Thymus (tissue), 11 donors: ENCODE data around the gene SERF2. TPM values are rescaled to one million over a fixed set of nuclear protein-coding genes. Genes with fewer than 3 reads are reported as not detected.
"Not testable (repeated sequence)": the region's sequence is repeated elsewhere in the genome, so short reads cannot be mapped to it uniquely, and the experiment has no call there.

Experiments
- DNase-seq, 9 donors: peaks; one replicate each; pipeline ENCODE4 v3.0.0-alpha.2; 2013; ENCODE audit warnings: low spot score in 9 of 9, low read depth in 6 of 9, missing footprints in 1 of 9
- H3K27ac ChIP-seq, 2 donors: one replicate each; pipeline ENCODE4 v1.5.1; 2013; ENCODE audit warnings: control low read depth in 1 of 2, low read depth in 1 of 2, low read length in 1 of 2, mild to moderate bottlenecking in 1 of 2, moderate library complexity in 1 of 2
- H3K27me3 ChIP-seq, 2 donors: one replicate each; pipeline ENCODE4 v1.5.1; 2013; ENCODE audit warnings: low read length in 1 of 2; ENCODE audit not compliant: control insufficient read depth in 2 of 2, insufficient read depth in 1 of 2
- H3K36me3 ChIP-seq, 2 donors: one replicate each; pipeline ENCODE4 v1.5.1; 2013; ENCODE audit warnings: low read length in 1 of 2, mild to moderate bottlenecking in 1 of 2, moderate library complexity in 1 of 2; ENCODE audit not compliant: control insufficient read depth in 2 of 2, insufficient read depth in 2 of 2
- H3K4me1 ChIP-seq, 2 donors: one replicate each; pipeline ENCODE4 v1.5.1; 2013; ENCODE audit warnings: low read length in 2 of 2; ENCODE audit not compliant: control insufficient read depth in 2 of 2, insufficient read depth in 2 of 2
- H3K4me3 ChIP-seq, 2 donors: one replicate each; pipeline ENCODE4 v1.5.1; 2013; ENCODE audit warnings: low read length in 2 of 2, control low read depth in 1 of 2, mild to moderate bottlenecking in 1 of 2
- H3K9me3 ChIP-seq, 2 donors: one replicate each; pipeline ENCODE4 v1.5.1; 2013; ENCODE audit warnings: low read length in 1 of 2, mild to moderate bottlenecking in 1 of 2; ENCODE audit not compliant: control insufficient read depth in 2 of 2, insufficient read depth in 1 of 2
- WGBS: extraction: QIAGEN DNeasy Blood & Tissue Kit; methylation state at CpG from one replicate; pipeline ENCODE4 v1.1.7; 2013; 5-methylcytosine and 5-hydroxymethylcytosine counted together
- polyA plus RNA-seq: library from polyadenylated mRNA; stranded (reverse); fragments of 200-250 nt; gene quantifications from one replicate; pipeline ENCODE4 v1.2.3, GENCODE V29; 2013
- total RNA-seq: library from RNA; stranded (reverse); fragments of 120-200 nt; gene quantifications from one replicate; pipeline ENCODE4 v1.2.4, GENCODE V29; 2013
- donor health status: healthy.

SERF2 gene
- total and polyA plus RNA-seq, 2 donors = 862 to 1,456 TPM

DNA sequence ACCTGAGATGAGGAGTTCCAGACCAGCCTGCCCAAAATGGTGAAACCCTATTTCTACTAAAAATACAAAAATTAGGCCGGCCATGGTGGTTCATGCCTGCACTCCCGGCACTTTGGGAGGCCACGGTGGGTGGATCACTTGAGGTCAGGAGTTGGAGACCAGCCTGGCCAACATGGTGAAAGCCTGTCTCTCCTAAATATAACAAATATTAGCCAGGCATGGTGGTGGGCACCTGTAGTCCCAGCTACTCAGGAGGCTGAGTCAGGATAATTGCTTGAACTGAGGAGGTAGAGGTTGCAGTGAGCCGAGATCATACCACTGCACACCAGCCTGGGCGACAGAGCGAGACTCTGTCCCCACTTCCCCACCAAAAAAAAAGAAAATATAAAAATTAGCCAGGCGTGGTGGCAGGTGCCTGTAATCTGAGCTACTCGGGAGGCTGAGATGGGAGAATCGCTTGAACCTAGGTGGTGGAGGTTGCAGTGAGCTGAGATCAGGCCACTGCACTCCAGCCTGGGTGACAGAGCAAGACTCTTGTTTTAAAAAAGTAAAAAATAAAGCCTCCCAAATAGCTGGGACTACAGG lies 38.7 kb downstream of the SERF2 start:
- not testable (repeated sequence) for H3K4me3 ChIP-seq, H3K27ac ChIP-seq, DNase-seq, H3K27me3 ChIP-seq, H3K9me3 ChIP-seq
- Histone ChIP-seq H3K4me1 (peaks cover 11 to 17% of the 10 kb centered on the region in 2 donors), H3K36me3 (peaks cover 7 to 21% of the 10 kb centered on the region in 2 donors)
- 96% methylated on average over 9 of the region's 9 CpGs for WGBS

- peaks cover 7 to 28% of the 10 kb centered on the region in 2 donors for H3K36me3 ChIP-seq
- not testable (repeated sequence) for H3K27me3 ChIP-seq, H3K27ac ChIP-seq, H3K9me3 ChIP-seq, H3K4me1 ChIP-seq, H3K4me3 ChIP-seq, DNase-seq
- 97% methylated on average over 14 of the region's 14 CpGs for WGBS
Observed at GRCh38 chr15:43831519-43832052, 39.5 kb downstream of the SERF2 start.

DNA sequence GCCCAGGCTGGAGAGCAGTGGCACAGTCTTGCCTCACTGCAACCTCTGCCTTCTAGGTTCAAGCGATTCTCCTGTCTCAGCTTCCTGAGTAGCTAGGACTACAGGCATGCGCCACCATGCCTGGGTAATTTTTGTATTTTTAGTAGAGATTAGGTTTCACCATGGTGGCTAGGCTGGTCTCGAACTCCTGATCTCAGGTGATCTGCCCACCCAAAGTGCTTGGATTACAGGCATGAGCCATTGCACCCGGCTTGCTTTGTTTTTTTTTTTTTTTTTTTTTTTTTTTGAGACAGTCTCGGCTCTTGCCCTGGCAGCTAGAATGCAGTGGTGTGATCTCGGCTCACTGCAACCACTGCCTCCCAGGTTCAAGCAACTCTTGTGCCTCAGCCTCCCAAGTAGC lies 40.4 kb downstream of the SERF2 start:
- H3K9me3 ChIP-seq, H3K27ac ChIP-seq, H3K4me1 ChIP-seq, H3K4me3 ChIP-seq, H3K27me3 ChIP-seq, DNase-seq: not testable (repeated sequence)
- 96% methylated on average over 6 of the region's 6 CpGs for WGBS
- peaks cover 7 to 35% of the 10 kb centered on the region in 2 donors for H3K36me3 ChIP-seq

DNA sequence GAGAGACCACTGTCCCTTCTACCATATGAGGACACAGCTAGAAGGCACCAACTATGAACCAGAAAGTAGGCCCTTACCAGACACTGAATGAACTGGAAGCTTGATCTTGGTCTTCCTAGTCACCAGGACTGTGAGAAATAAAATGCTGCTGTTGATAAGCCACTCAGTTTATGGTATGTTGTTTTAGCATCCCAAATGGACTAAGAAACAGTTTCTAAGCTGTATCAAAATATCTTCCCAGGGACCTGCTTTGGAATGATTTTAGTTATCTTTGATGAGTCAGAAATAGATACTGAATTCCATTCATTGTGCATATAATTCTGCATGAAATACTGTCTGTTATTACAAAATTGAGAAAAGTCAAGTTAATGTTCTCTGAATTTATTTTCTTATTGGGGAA lies 53.3 kb downstream of the SERF2 start:
- no peaks in the 10 kb centered on the region for H3K27me3 ChIP-seq
- no peak for DNase-seq
- H3K4me3 ChIP-seq = no peak overlapping the region
- peaks cover 12 to 33% of the 10 kb centered on the region in 2 donors for H3K36me3 ChIP-seq
- H3K4me1 ChIP-seq = no peaks in the 10 kb centered on the region
- no peak overlapping the region for H3K27ac ChIP-seq
- no peaks in the 10 kb centered on the region for H3K9me3 ChIP-seq

Other genes with a start within 250 kb of the SERF2 start
- 4.6 TPM for gene PPIP5K1, start 202.1 kb upstream of the SERF2 start, total RNA-seq
- 5.7 TPM for gene PPIP5K1, start 202.1 kb upstream of the SERF2 start, polyA plus RNA-seq
- 0.09 TPM for gene CKMT1B, start 198.3 kb upstream of the SERF2 start, total RNA-seq
- gene CKMT1B, start 198.3 kb upstream of the SERF2 start, polyA plus RNA-seq = 0.94 TPM
- 0.05 TPM for gene STRC, start 173.5 kb upstream of the SERF2 start, total RNA-seq
- gene STRC, start 173.5 kb upstream of the SERF2 start, polyA plus RNA-seq = 1.8 TPM
- gene CATSPER2, start 143.5 kb upstream of the SERF2 start, total RNA-seq = 0.80 TPM
- 4.9 TPM for gene CATSPER2, start 143.5 kb upstream of the SERF2 start, polyA plus RNA-seq
- 0.14 TPM for gene CKMT1A, start 98.5 kb upstream of the SERF2 start, total RNA-seq
- 0.23 TPM for gene CKMT1A, start 98.5 kb upstream of the SERF2 start, polyA plus RNA-seq
- 102 TPM for gene PDIA3, start 45.9 kb upstream of the SERF2 start, total RNA-seq
- 209 TPM for gene PDIA3, start 45.9 kb upstream of the SERF2 start, polyA plus RNA-seq
- 3.2 TPM for gene ELL3, start 15.4 kb upstream of the SERF2 start, total RNA-seq
- 7.3 TPM for gene ELL3, start 15.4 kb upstream of the SERF2 start, polyA plus RNA-seq
- 0.05 TPM for gene SERINC4, start 7.9 kb downstream of the SERF2 start, total RNA-seq
- gene SERINC4, start 7.9 kb downstream of the SERF2 start, polyA plus RNA-seq = 0.52 TPM
- gene HYPK, start 8.3 kb downstream of the SERF2 start, total RNA-seq = 5.5 TPM
- gene HYPK, start 8.3 kb downstream of the SERF2 start, polyA plus RNA-seq = 13.8 TPM
- gene MFAP1, start 32.4 kb downstream of the SERF2 start, total RNA-seq = 35.9 TPM
- gene MFAP1, start 32.4 kb downstream of the SERF2 start, polyA plus RNA-seq = 18.7 TPM
- 24.6 TPM for gene WDR76, start 34.7 kb downstream of the SERF2 start, total RNA-seq
- 3.5 TPM for gene WDR76, start 34.7 kb downstream of the SERF2 start, polyA plus RNA-seq